CD4-positive, alpha-beta memory T cell (primary cell): ENCODE measurements around the gene L3MBTL2. TPM values are rescaled to one million over a fixed set of nuclear protein-coding genes. Genes with fewer than 3 reads are reported as not detected.
A peak's percentile ranks its signal among the peaks of the same experiment; 100 is the strongest.
"Not testable (repeated sequence)": the region's sequence is repeated elsewhere in the genome, so short reads cannot be mapped to it uniquely, and the experiment has no call there.

Source experiments
- CTCF ChIA-PET: fragments of 350-600 bp; sonication (Branson Sonifier 250); formaldehyde crosslinking; loops from one replicate; lab custom pipeline; 2021; ENCODE audit warnings: inconsistent platforms; ENCODE audit not compliant: partially characterized antibody; lab: Charles Lee
- POLR2A ChIA-PET: fragments of 350-600 bp; sonication (Branson Sonifier 250); formaldehyde crosslinking; loops from one replicate; lab custom pipeline; 2021; ENCODE audit not compliant: partially characterized antibody; lab: Charles Lee
- DNase-seq, 5 donors: peaks; one replicate each; pipeline versions ENCODE4 v3.0.0 to v3.0.0-alpha.2; 2020 to 2022; ENCODE audit warnings: mixed read lengths in 1 of 5
- H3K27ac ChIP-seq: one replicate; pipeline ENCODE4 v1.7.0; 2013; ENCODE audit warnings: low read depth, low read length
- H3K27me3 ChIP-seq: 2 replicates; pipeline ENCODE4 v1.7.0; 2013; ENCODE audit warnings: mild to moderate bottlenecking, low read length, moderate library complexity; ENCODE audit not compliant: insufficient read depth
- H3K36me3 ChIP-seq: 2 replicates; pipeline ENCODE4 v1.7.0; 2013; ENCODE audit warnings: mild to moderate bottlenecking, low read length, moderate library complexity; ENCODE audit not compliant: insufficient read depth
- H3K4me1 ChIP-seq: 2 replicates; pipeline ENCODE4 v1.7.0; 2013; ENCODE audit warnings: mild to moderate bottlenecking, low read length, moderate library complexity; ENCODE audit not compliant: insufficient read depth
- H3K4me3 ChIP-seq, 2 donors: one replicate each; pipeline ENCODE4 v1.7.0; 2013; ENCODE audit warnings: low read length in 2 of 2, mild to moderate bottlenecking in 1 of 2
- H3K9me3 ChIP-seq, 2 donors: one replicate each; pipeline ENCODE4 v1.7.0; 2013; ENCODE audit warnings: low read length in 2 of 2, control low read depth in 1 of 2; ENCODE audit not compliant: control insufficient read depth in 1 of 2
- H3K27ac Mint-ChIP-seq, 7 donors: one replicate each; pipeline ENCODE4 v1.8.0; 2020 to 2021; ENCODE audit warnings: mixed read lengths in 7 of 7, mild to moderate bottlenecking in 6 of 7, inconsistent platforms in 3 of 7, moderate library complexity in 3 of 7
- H3K27me3 Mint-ChIP-seq, 2 donors: one replicate each; pipeline ENCODE4 v1.8.0; 2020 to 2021; ENCODE audit warnings: mixed read lengths in 2 of 2
- H3K36me3 Mint-ChIP-seq, 2 donors: one replicate each; pipeline ENCODE4 v1.8.0; 2020 to 2021; ENCODE audit warnings: mixed read lengths in 2 of 2, inconsistent platforms in 1 of 2, mild to moderate bottlenecking in 1 of 2
- H3K4me1 Mint-ChIP-seq, 4 donors: one replicate each; pipeline ENCODE4 v1.8.0; 2020 to 2021; ENCODE audit warnings: mixed read lengths in 4 of 4, mild to moderate bottlenecking in 1 of 4
- H3K4me3 Mint-ChIP-seq, 8 donors: one replicate each; pipeline ENCODE4 v1.8.0; 2020 to 2021; ENCODE audit warnings: mixed read lengths in 8 of 8, mild to moderate bottlenecking in 7 of 8, moderate library complexity in 6 of 8, inconsistent platforms in 3 of 8
- H3K9me3 Mint-ChIP-seq, 8 donors: one replicate each; pipeline ENCODE4 v1.8.0; 2020 to 2021; ENCODE audit warnings: mixed read lengths in 8 of 8, mild to moderate bottlenecking in 5 of 8, inconsistent platforms in 3 of 8, moderate library complexity in 1 of 8
- intact Hi-C: fragments of 100-400 bp; cut with micrococcal nuclease; formaldehyde crosslinking; loops from one replicate; pipeline ENCODE4 v1.15.1; 2023
- polyA plus RNA-seq, 2 donors: library from polyadenylated mRNA; unstranded; fragments of 300-500 nt; fragmentation: Illumina TruSeq; gene quantifications; one replicate each; pipeline ENCODE4 v1.2.3, GENCODE V29; 2021
- total RNA-seq, 2 experiments: library from RNA; stranded (reverse); gene quantifications; one replicate each; pipeline ENCODE4 v1.2.3, GENCODE V29; 2021

The L3MBTL2 gene
- total and polyA plus RNA-seq, 4 experiments from 2014 or later, result 27.5 to 48.2 (median 35.4) TPM

GRCh38 chr22:41257696-41258095 is 52.6 kb downstream of the L3MBTL2 start:
- Histone ChIP-seq H3K4me3 (no peak overlapping the region), H3K27me3 (no peaks in the 10 kb centered on the region), H3K27ac (no peak overlapping the region), H3K9me3 (no peaks in the 10 kb centered on the region), H3K4me1 (no peaks in the 10 kb centered on the region), H3K36me3 (peaks cover 75% of the 10 kb centered on the region)
- intact Hi-C loops, result no loop called here
- no peak for DNase-seq
- H3K4me3 Mint-ChIP-seq, result no peak overlapping the region
- no peaks in the 10 kb centered on the region for H3K27me3 Mint-ChIP-seq
- peaks cover 30 to 80% of the 10 kb centered on the region in 2 donors for H3K36me3 Mint-ChIP-seq
- ChIA-PET CTCF (interaction anchor here (1.0 kb wide), 1 partner anchor 335 kb away, joined by 3 read pairs; no protein-coding TSS in a partner anchor), POLR2A (no interaction called here)
- H3K4me1 Mint-ChIP-seq, result peaks cover 0 to 2% (median 0%) of the 10 kb centered on the region in 4 donors
- H3K9me3 Mint-ChIP-seq, result no peaks in the 10 kb centered on the region
- H3K27ac Mint-ChIP-seq, result no peak overlapping the region

GRCh38 chr22:41259756-41260155 is 54.6 kb downstream of the L3MBTL2 start:
- intact Hi-C loops, CTCF ChIA-PET, H3K9me3 Mint-ChIP-seq: not testable (repeated sequence)

GRCh38 chr22:41260871-41261270 is 55.8 kb downstream of the L3MBTL2 start:
- H3K4me3 Mint-ChIP-seq, result no peak overlapping the region
- no peaks in the 10 kb centered on the region for H3K9me3 ChIP-seq
- peaks cover 34 to 77% of the 10 kb centered on the region in 2 donors for H3K36me3 Mint-ChIP-seq
- peaks cover 0 to 2% (median 0%) of the 10 kb centered on the region in 4 donors for H3K4me1 Mint-ChIP-seq
- intact Hi-C loops, result no loop called here
- peaks cover 80% of the 10 kb centered on the region for H3K36me3 ChIP-seq
- no peak for DNase-seq
- no peak overlapping the region for H3K27ac ChIP-seq
- H3K27me3 Mint-ChIP-seq, result no peaks in the 10 kb centered on the region
- H3K4me1 ChIP-seq, result no peaks in the 10 kb centered on the region
- no peaks in the 10 kb centered on the region for H3K9me3 Mint-ChIP-seq
- ChIA-PET POLR2A (no interaction called here), CTCF (no interaction called here)
- no peak overlapping the region for H3K4me3 ChIP-seq
- H3K27ac Mint-ChIP-seq, result no peak overlapping the region
- H3K27me3 ChIP-seq, result no peaks in the 10 kb centered on the region

More at GRCh38 chr22:41259756-41260155, 54.6 kb downstream of the L3MBTL2 start:
- not testable (repeated sequence) for H3K27ac ChIP-seq, H3K27me3 Mint-ChIP-seq, H3K4me3 ChIP-seq, H3K4me3 Mint-ChIP-seq, H3K9me3 ChIP-seq, H3K27ac Mint-ChIP-seq, H3K4me1 ChIP-seq, H3K27me3 ChIP-seq, H3K4me1 Mint-ChIP-seq, DNase-seq
- H3K36me3 ChIP-seq, result peaks cover 77% of the 10 kb centered on the region
- H3K36me3 Mint-ChIP-seq, result peaks cover 29 to 81% of the 10 kb centered on the region in 2 donors
- POLR2A ChIA-PET, result interaction anchor here (0.7 kb wide), 1 partner anchor 22 kb away, joined by 4 read pairs; no protein-coding TSS in a partner anchor

GRCh38 chr22:41261541-41262249 is 56.6 kb downstream of the L3MBTL2 start:
- Mint-ChIP-seq H3K36me3 (peaks cover 42 to 77% of the 10 kb centered on the region in 2 donors), H3K4me3 (no peak overlapping the region), H3K27ac (peak overlapping the region in 1 of 7 donors; percentile 49), H3K9me3 (no peaks in the 10 kb centered on the region), H3K4me1 (peaks cover 0 to 4% (median 0%) of the 10 kb centered on the region in 4 donors), H3K27me3 (no peaks in the 10 kb centered on the region)
- DNase-seq, result no peak
- Histone ChIP-seq H3K4me1 (no peaks in the 10 kb centered on the region), H3K9me3 (no peaks in the 10 kb centered on the region), H3K36me3 (peaks cover 73% of the 10 kb centered on the region), H3K27ac (no peak overlapping the region), H3K4me3 (no peak overlapping the region), H3K27me3 (no peaks in the 10 kb centered on the region)
- ChIA-PET CTCF (interaction anchor here (1.0 kb wide), 1 partner anchor 9 kb away, joined by 3 read pairs; no protein-coding TSS in a partner anchor), POLR2A (interaction anchor here (1.2 kb wide), 1 partner anchor 40 kb away, joined by 3 read pairs; the partner anchor contains the start of gene ZC3H7B)
- intact Hi-C loops, result no loop called here

GRCh38 chr22:41262250-41262765 is 57.2 kb downstream of the L3MBTL2 start:
- H3K4me3 ChIP-seq, result no peak overlapping the region
- Mint-ChIP-seq H3K4me3 (no peak overlapping the region), H3K27ac (peak overlapping the region in 2 of 7 donors; percentile 7 to 49), H3K36me3 (peaks cover 38 to 75% of the 10 kb centered on the region in 2 donors), H3K9me3 (no peaks in the 10 kb centered on the region), H3K4me1 (peaks cover 0 to 2% (median 0%) of the 10 kb centered on the region in 4 donors), H3K27me3 (no peaks in the 10 kb centered on the region)
- intact Hi-C loops, result no loop called here
- ChIA-PET CTCF (interaction anchor here (1.0 kb wide), 1 partner anchor 8 kb away, joined by 3 read pairs; no protein-coding TSS in a partner anchor), POLR2A (interaction anchor here (1.2 kb wide), 1 partner anchor 40 kb away, joined by 3 read pairs; the partner anchor contains the start of gene ZC3H7B)
- H3K27me3 ChIP-seq, result no peaks in the 10 kb centered on the region
- no peaks in the 10 kb centered on the region for H3K9me3 ChIP-seq
- H3K36me3 ChIP-seq, result peaks cover 71% of the 10 kb centered on the region
- H3K4me1 ChIP-seq, result no peaks in the 10 kb centered on the region
- no peak for DNase-seq
- H3K27ac ChIP-seq, result no peak overlapping the region

GRCh38 chr22:41263704-41264103 is 58.6 kb downstream of the L3MBTL2 start:
- Histone ChIP-seq H3K27me3 (no peaks in the 10 kb centered on the region), H3K36me3 (peaks cover 74% of the 10 kb centered on the region), H3K9me3 (no peaks in the 10 kb centered on the region), H3K4me1 (no peaks in the 10 kb centered on the region), H3K27ac (no peak overlapping the region), H3K4me3 (no peak overlapping the region)
- intact Hi-C loops, result no loop called here
- ChIA-PET POLR2A (no interaction called here), CTCF (no interaction called here)
- Mint-ChIP-seq H3K9me3 (no peaks in the 10 kb centered on the region), H3K27ac (peak overlapping the region in 3 of 7 donors; percentile 29 to 42 (median 31)), H3K36me3 (peaks cover 36 to 73% of the 10 kb centered on the region in 2 donors), H3K4me3 (no peak overlapping the region), H3K4me1 (peaks cover 0 to 2% (median 0%) of the 10 kb centered on the region in 4 donors), H3K27me3 (no peaks in the 10 kb centered on the region)
- no peak for DNase-seq

- Mint-ChIP-seq H3K27ac (peak overlapping the region in 2 of 7 donors; percentile 27 to 75), H3K4me3 (no peak overlapping the region), H3K4me1 (peaks cover 0 to 3% (median under 1%) of the 10 kb centered on the region in 4 donors), H3K9me3 (no peaks in the 10 kb centered on the region), H3K27me3 (no peaks in the 10 kb centered on the region), H3K36me3 (peaks cover 32 to 74% of the 10 kb centered on the region in 2 donors)
- H3K4me1 ChIP-seq, result no peaks in the 10 kb centered on the region
- H3K27ac ChIP-seq, result no peak overlapping the region
- intact Hi-C loops, result no loop called here
- no peaks in the 10 kb centered on the region for H3K27me3 ChIP-seq
- no peak overlapping the region for H3K4me3 ChIP-seq
- ChIA-PET POLR2A (no interaction called here), CTCF (interaction anchor here (1.8 kb wide), 1 partner anchor 37 kb away, joined by 7 read pairs; the partner anchor contains the start of gene ZC3H7B)
- H3K9me3 ChIP-seq, result no peaks in the 10 kb centered on the region
- DNase-seq, result no peak
- H3K36me3 ChIP-seq, result peaks cover 75% of the 10 kb centered on the region
Observed at GRCh38 chr22:41264408-41264941, 59.4 kb downstream of the L3MBTL2 start.
